HepG2 (cell line): ENCODE results near the gene CTDSPL2. TPM values are rescaled to one million over a fixed set of nuclear protein-coding genes. Genes with fewer than 3 reads are reported as not detected.

Source experiments
- CERS6 ChIP-seq: sonication (generic); formaldehyde crosslinking; IDR thresholded peaks from 2 replicates; pipeline ENCODE4 v1.5.0; 2020; ENCODE audit warnings: missing genetic modification reagents
- PATZ1 ChIP-seq: sonication (generic); formaldehyde crosslinking; IDR thresholded peaks from 2 replicates; pipeline ENCODE4 v1.4.0; 2020; ENCODE audit warnings: missing genetic modification reagents
- POLR2A ChIP-seq, 2 experiments: IDR thresholded peaks; 2 replicates each; pipeline ENCODE4 v1.6.1; 2011; ENCODE audit warnings: low read depth in 2 of 2, low read length in 2 of 2, mild to moderate bottlenecking in 1 of 2, moderate library complexity in 1 of 2; ENCODE audit not compliant: insufficient read depth in 1 of 2
- ZNF574 ChIP-seq: sonication (generic); formaldehyde crosslinking; IDR thresholded peaks from 2 replicates; pipeline ENCODE4 v1.4.0; 2020; ENCODE audit warnings: missing genetic modification reagents
- polyA plus RNA-seq, 8 experiments: library from polyadenylated mRNA; depleted of rRNA in 3 of 8; stranded (reverse) in 7 of 8; unstranded in 1 of 8; fragments of >200 nt; fragmentation: Illumina TruSeq in 4 of 8; extraction: Trizol in 4 of 8; gene quantifications; 2 replicates each; pipeline versions ENCODE4 v1.2.1 to v1.2.3, GENCODE V29; 2011 to 2016; ENCODE audit warnings: low read depth in 4 of 8, missing spikeins in 1 of 8, mixed read lengths in 1 of 8; ENCODE audit not compliant: insufficient read depth in 1 of 8
- total RNA-seq, 5 experiments: library from RNA; depleted of rRNA; stranded (reverse); fragments of >200 nt; fragmentation: Illumina TruSeq; extraction: Trizol; gene quantifications; 2 replicates each; pipeline ENCODE4 v1.2.3, GENCODE V29; 2016; ENCODE audit warnings: low read depth in 1 of 5
- TF ChIP-seq, protein P1 (sequence below): sonication (generic); formaldehyde crosslinking; IDR thresholded peaks from 2 replicates; pipeline ENCODE4 v1.4.0; 2020; ENCODE audit warnings: missing genetic modification reagents
- TF ChIP-seq, protein P2 (sequence below): IDR thresholded peaks from 2 replicates; pipeline ENCODE4 v1.6.1; 2012; ENCODE audit warnings: low read length, improper control_type of control experiment

The CTDSPL2 gene
- total and polyA plus RNA-seq, 2 of the 13 experiments (the other 11 are each of a cell fraction or from before 2014, with no cell fraction given): 37.4 to 56.2 TPM

DNA sequence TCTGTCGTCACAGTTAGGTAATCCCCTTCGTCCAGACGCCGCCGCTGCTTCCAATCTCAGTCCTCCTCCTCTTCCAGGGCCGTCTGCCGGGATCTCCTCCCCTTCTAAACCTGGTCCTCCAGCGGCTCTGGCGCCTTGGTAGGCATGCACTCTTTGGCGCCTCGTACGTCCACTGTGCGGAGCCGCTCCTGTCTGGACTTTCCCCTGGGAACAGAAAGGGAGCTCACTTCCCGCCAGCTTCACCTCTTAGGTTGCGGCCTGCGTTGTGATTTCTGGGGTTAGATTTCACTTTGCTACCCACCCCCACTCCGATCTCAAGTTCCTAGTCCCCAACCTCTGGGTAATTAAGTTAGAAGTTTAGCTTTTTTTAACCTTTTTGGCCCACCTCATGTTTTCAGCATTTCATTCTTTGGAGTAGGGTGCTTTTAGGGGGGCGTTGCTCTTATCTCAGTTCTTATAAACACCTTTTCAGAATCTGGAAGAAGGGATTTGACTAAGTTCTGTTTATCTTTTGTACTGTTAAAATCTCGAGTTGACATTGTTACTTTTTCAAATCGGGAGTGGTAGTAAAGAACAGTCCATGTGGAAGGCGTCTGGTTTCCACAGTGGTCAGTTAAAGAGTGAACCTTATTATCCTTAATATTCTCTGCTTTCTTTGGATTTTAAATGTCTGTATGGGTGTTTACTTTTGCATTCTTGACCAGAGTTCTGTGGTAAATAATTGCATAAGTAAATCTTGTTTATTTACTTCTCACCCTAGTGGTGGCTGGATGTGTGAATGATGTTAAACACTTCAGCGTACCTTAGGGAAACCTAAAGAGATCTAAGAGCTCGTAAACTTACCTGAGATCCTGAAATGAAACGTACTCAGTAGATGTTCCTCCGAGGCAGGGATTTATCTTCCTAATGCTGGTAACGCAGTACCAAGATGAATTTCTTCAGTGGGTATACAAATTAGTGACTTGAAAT, 611 bp downstream of the CTDSPL2 start (continued):
- TF ChIP-seq, protein P1, sequence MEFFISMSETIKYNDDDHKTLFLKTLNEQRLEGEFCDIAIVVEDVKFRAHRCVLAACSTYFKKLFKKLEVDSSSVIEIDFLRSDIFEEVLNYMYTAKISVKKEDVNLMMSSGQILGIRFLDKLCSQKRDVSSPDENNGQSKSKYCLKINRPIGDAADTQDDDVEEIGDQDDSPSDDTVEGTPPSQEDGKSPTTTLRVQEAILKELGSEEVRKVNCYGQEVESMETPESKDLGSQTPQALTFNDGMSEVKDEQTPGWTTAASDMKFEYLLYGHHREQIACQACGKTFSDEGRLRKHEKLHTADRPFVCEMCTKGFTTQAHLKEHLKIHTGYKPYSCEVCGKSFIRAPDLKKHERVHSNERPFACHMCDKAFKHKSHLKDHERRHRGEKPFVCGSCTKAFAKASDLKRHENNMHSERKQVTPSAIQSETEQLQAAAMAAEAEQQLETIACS (CRISPR knock-in tag): no peak
- TF ChIP-seq ZNF574 (no peak; the same call in 1 of the 2 replicates), POLR2A (IDR thresholded peaks at IDR 0.05; ENCODE audit: insufficient read depth in 1 of 2, low read depth in 2 of 2, low read length in 2 of 2) (no peak), CERS6 (CRISPR knock-in tag) (no peak), PATZ1 (CRISPR knock-in tag) (no peak)
- TF ChIP-seq, protein P2, sequence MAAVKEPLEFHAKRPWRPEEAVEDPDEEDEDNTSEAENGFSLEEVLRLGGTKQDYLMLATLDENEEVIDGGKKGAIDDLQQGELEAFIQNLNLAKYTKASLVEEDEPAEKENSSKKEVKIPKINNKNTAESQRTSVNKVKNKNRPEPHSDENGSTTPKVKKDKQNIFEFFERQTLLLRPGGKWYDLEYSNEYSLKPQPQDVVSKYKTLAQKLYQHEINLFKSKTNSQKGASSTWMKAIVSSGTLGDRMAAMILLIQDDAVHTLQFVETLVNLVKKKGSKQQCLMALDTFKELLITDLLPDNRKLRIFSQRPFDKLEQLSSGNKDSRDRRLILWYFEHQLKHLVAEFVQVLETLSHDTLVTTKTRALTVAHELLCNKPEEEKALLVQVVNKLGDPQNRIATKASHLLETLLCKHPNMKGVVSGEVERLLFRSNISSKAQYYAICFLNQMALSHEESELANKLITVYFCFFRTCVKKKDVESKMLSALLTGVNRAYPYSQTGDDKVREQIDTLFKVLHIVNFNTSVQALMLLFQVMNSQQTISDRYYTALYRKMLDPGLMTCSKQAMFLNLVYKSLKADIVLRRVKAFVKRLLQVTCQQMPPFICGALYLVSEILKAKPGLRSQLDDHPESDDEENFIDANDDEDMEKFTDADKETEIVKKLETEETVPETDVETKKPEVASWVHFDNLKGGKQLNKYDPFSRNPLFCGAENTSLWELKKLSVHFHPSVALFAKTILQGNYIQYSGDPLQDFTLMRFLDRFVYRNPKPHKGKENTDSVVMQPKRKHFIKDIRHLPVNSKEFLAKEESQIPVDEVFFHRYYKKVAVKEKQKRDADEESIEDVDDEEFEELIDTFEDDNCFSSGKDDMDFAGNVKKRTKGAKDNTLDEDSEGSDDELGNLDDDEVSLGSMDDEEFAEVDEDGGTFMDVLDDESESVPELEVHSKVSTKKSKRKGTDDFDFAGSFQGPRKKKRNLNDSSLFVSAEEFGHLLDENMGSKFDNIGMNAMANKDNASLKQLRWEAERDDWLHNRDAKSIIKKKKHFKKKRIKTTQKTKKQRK: no peak
